Esophagus muscularis mucosa (tissue), 4 donors: ENCODE measurements around the gene TLE6.

Source experiments
- CTCF ChIP-seq, 3 experiments: fragments of 200-600 bp in 2 of 3; fragments of 450-650 bp in 1 of 3; sonication (generic) in 2 of 3; IDR thresholded peaks; one replicate each; pipeline ENCODE4 v1.5.1; 2017 to 2019; ENCODE audit warnings: antibody characterized with exemption in 3 of 3, mild to moderate bottlenecking in 2 of 3, moderate library complexity in 1 of 3
- EP300 ChIP-seq: sonication (generic); formaldehyde crosslinking; IDR thresholded peaks from one replicate; pipeline ENCODE4 v1.6.1; 2017; ENCODE audit warnings: antibody characterized with exemption
- POLR2A ChIP-seq: fragments of 450-650 bp; IDR thresholded peaks from one replicate; pipeline ENCODE4 v1.6.1; 2017; ENCODE audit warnings: antibody characterized with exemption, moderate library complexity, mild to moderate bottlenecking, low read depth
- POLR2AphosphoS5 ChIP-seq, 2 donors: sonication (generic); formaldehyde crosslinking; IDR thresholded peaks; one replicate each; pipeline ENCODE4 v1.6.1; 2017; ENCODE audit warnings: antibody characterized with exemption in 2 of 2

- TF ChIP-seq POLR2AphosphoS5 (IDR thresholded peaks at IDR 0.05) = no peak
- no peak for TF ChIP-seq CTCF (IDR thresholded peaks at IDR 0.05)
- TF ChIP-seq EP300 = no peak
- no peak for TF ChIP-seq POLR2A
Measured at GRCh38 chr19:3027981-3028304, 50.6 kb downstream of the TLE6 start.
